ENCODE measurements around the gene C15orf61. TPM values are rescaled to one million over a fixed set of nuclear protein-coding genes. Genes with fewer than 3 reads are reported as not detected.

Gene C15orf61
- total RNA-seq, 2 experiments from 2014 or later = 5.4 to 5.7 TPM

- ATAC-seq = no peak
- no peaks in the 10 kb centered on the region for H3K27me3 Mint-ChIP-seq (ENCODE audit: low read depth)
- no peak for DNase-seq
- peak overlapping the region; percentile 94 for H3K4me3 Mint-ChIP-seq
- H3K4me1 Mint-ChIP-seq (ENCODE audit: low read depth) = peaks cover 58% of the 10 kb centered on the region
- peak overlapping the region; percentile 88 for H3K27ac Mint-ChIP-seq
- CTCF ChIA-PET = no interaction called here
- POLR2A ChIA-PET = no interaction called here
- peaks cover 21% of the 10 kb centered on the region for H3K36me3 Mint-ChIP-seq (ENCODE audit: low read depth)
- peaks cover 4% of the 10 kb centered on the region for H3K9me3 Mint-ChIP-seq (ENCODE audit: insufficient read depth)
Measured at GRCh38 chr15:67543348-67543718, 22.4 kb downstream of the C15orf61 start.

GRCh38 chr15:67544475-67544874 lies 23.5 kb downstream of the C15orf61 start:
- Mint-ChIP-seq H3K36me3 (ENCODE audit: low read depth) (peaks cover 19% of the 10 kb centered on the region), H3K4me3 (no peak overlapping the region), H3K9me3 (ENCODE audit: insufficient read depth) (no peaks in the 10 kb centered on the region), H3K4me1 (ENCODE audit: low read depth) (peaks cover 49% of the 10 kb centered on the region), H3K27ac (no peak overlapping the region), H3K27me3 (ENCODE audit: low read depth) (no peaks in the 10 kb centered on the region)
- POLR2A ChIA-PET = no interaction called here
- CTCF ChIA-PET = no interaction called here
- DNase-seq = no peak
- ATAC-seq = no peak

GRCh38 chr15:67545864-67546263 lies 24.9 kb downstream of the C15orf61 start:
- Mint-ChIP-seq H3K27me3 (ENCODE audit: low read depth) (no peaks in the 10 kb centered on the region), H3K4me3 (no peak overlapping the region), H3K4me1 (ENCODE audit: low read depth) (peaks cover 38% of the 10 kb centered on the region), H3K9me3 (ENCODE audit: insufficient read depth) (no peaks in the 10 kb centered on the region), H3K27ac (no peak overlapping the region), H3K36me3 (ENCODE audit: low read depth) (peaks cover 21% of the 10 kb centered on the region)
- DNase-seq (no peak), ATAC-seq (no peak)
- ChIA-PET POLR2A (no interaction called here), CTCF (no interaction called here)

- Mint-ChIP-seq H3K27me3 (ENCODE audit: low read depth) (no peaks in the 10 kb centered on the region), H3K4me3 (no peak overlapping the region), H3K36me3 (ENCODE audit: low read depth) (peaks cover 25% of the 10 kb centered on the region), H3K4me1 (ENCODE audit: low read depth) (peaks cover 34% of the 10 kb centered on the region), H3K27ac (no peak overlapping the region), H3K9me3 (ENCODE audit: insufficient read depth) (no peaks in the 10 kb centered on the region)
- ATAC-seq (no peak), DNase-seq (no peak)
- ChIA-PET POLR2A (no interaction called here), CTCF (no interaction called here)
Measured at GRCh38 chr15:67547064-67547463, 26.1 kb downstream of the C15orf61 start.

- Mint-ChIP-seq H3K27ac (no peak overlapping the region), H3K4me3 (no peak overlapping the region), H3K27me3 (ENCODE audit: low read depth) (no peaks in the 10 kb centered on the region), H3K4me1 (ENCODE audit: low read depth) (peaks cover 33% of the 10 kb centered on the region), H3K9me3 (ENCODE audit: insufficient read depth) (no peaks in the 10 kb centered on the region), H3K36me3 (ENCODE audit: low read depth) (peaks cover 25% of the 10 kb centered on the region)
- ChIA-PET POLR2A (no interaction called here), CTCF (no interaction called here)
- ATAC-seq (no peak), DNase-seq (no peak)
Measured at GRCh38 chr15:67547836-67548235, 26.9 kb downstream of the C15orf61 start.

GRCh38 chr15:67548236-67548852 lies 27.4 kb downstream of the C15orf61 start:
- ATAC-seq = no peak
- H3K27me3 Mint-ChIP-seq (ENCODE audit: low read depth) = no peaks in the 10 kb centered on the region
- peaks cover 28% of the 10 kb centered on the region for H3K4me1 Mint-ChIP-seq (ENCODE audit: low read depth)
- no peak for DNase-seq
- no peaks in the 10 kb centered on the region for H3K9me3 Mint-ChIP-seq (ENCODE audit: insufficient read depth)
- POLR2A ChIA-PET = no interaction called here
- no peak overlapping the region for H3K4me3 Mint-ChIP-seq
- peaks cover 28% of the 10 kb centered on the region for H3K36me3 Mint-ChIP-seq (ENCODE audit: low read depth)
- CTCF ChIA-PET = no interaction called here
- no peak overlapping the region for H3K27ac Mint-ChIP-seq

- Mint-ChIP-seq H3K4me1 (ENCODE audit: low read depth) (peaks cover 21% of the 10 kb centered on the region), H3K36me3 (ENCODE audit: low read depth) (peaks cover 28% of the 10 kb centered on the region), H3K27me3 (ENCODE audit: low read depth) (no peaks in the 10 kb centered on the region), H3K9me3 (ENCODE audit: insufficient read depth) (no peaks in the 10 kb centered on the region), H3K27ac (no peak overlapping the region), H3K4me3 (no peak overlapping the region)
- DNase-seq (no peak), ATAC-seq (no peak)
- POLR2A ChIA-PET = interaction anchor here (0.6 kb wide), 1 partner anchor 22 kb away, joined by 3 read pairs; no protein-coding TSS in a partner anchor
- CTCF ChIA-PET = interaction anchor here (1.0 kb wide), 1 partner anchor 197 kb away, joined by 3 read pairs; no protein-coding TSS in a partner anchor
Measured at GRCh38 chr15:67548862-67549651, 28.1 kb downstream of the C15orf61 start.

GRCh38 chr15:67549736-67550135 lies 28.8 kb downstream of the C15orf61 start:
- Mint-ChIP-seq H3K27ac (no peak overlapping the region), H3K4me1 (ENCODE audit: low read depth) (peaks cover 14% of the 10 kb centered on the region), H3K27me3 (ENCODE audit: low read depth) (no peaks in the 10 kb centered on the region), H3K9me3 (ENCODE audit: insufficient read depth) (no peaks in the 10 kb centered on the region), H3K36me3 (ENCODE audit: low read depth) (peaks cover 25% of the 10 kb centered on the region), H3K4me3 (no peak overlapping the region)
- CTCF ChIA-PET = interaction anchor here (1.0 kb wide), 1 partner anchor 196 kb away, joined by 3 read pairs; no protein-coding TSS in a partner anchor
- POLR2A ChIA-PET = interaction anchor here (0.6 kb wide), 1 partner anchor 22 kb away, joined by 3 read pairs; no protein-coding TSS in a partner anchor
- no peak for ATAC-seq
- no peak for DNase-seq

- ChIA-PET POLR2A (no interaction called here), CTCF (interaction anchor here (0.7 to 1.2 kb wide), 2 partner anchors 10 to 833 kb away, joined by 3 read pairs; no protein-coding TSS in a partner anchor)
- H3K4me3 Mint-ChIP-seq = no peak overlapping the region
- DNase-seq (no peak), ATAC-seq (no peak)
- H3K27me3 Mint-ChIP-seq (ENCODE audit: low read depth) = no peaks in the 10 kb centered on the region
- H3K4me1 Mint-ChIP-seq (ENCODE audit: low read depth) = peaks cover 9% of the 10 kb centered on the region
- peaks cover 30% of the 10 kb centered on the region for H3K36me3 Mint-ChIP-seq (ENCODE audit: low read depth)
- no peak overlapping the region for H3K27ac Mint-ChIP-seq
- no peaks in the 10 kb centered on the region for H3K9me3 Mint-ChIP-seq (ENCODE audit: insufficient read depth)
Measured at GRCh38 chr15:67550522-67550921, 29.6 kb downstream of the C15orf61 start.

- Mint-ChIP-seq H3K27me3 (ENCODE audit: low read depth) (no peaks in the 10 kb centered on the region), H3K4me1 (ENCODE audit: low read depth) (peaks cover 7% of the 10 kb centered on the region), H3K9me3 (ENCODE audit: insufficient read depth) (no peaks in the 10 kb centered on the region)
Measured at GRCh38 chr15:67551207-67551743, 30.3 kb downstream of the C15orf61 start.

GRCh38 chr15:67554580-67554979 lies 33.6 kb downstream of the C15orf61 start:
- POLR2A ChIA-PET = interaction anchor here (0.6 kb wide), 1 partner anchor 14 kb away, joined by 3 read pairs; no protein-coding TSS in a partner anchor
- Mint-ChIP-seq H3K4me3 (no peak overlapping the region), H3K27me3 (ENCODE audit: low read depth) (no peaks in the 10 kb centered on the region), H3K36me3 (ENCODE audit: low read depth) (peaks cover 45% of the 10 kb centered on the region), H3K27ac (no peak overlapping the region), H3K9me3 (ENCODE audit: insufficient read depth) (no peaks in the 10 kb centered on the region), H3K4me1 (ENCODE audit: low read depth) (peaks cover 4% of the 10 kb centered on the region)
- no peak for DNase-seq
- ATAC-seq = no peak
- CTCF ChIA-PET = no interaction called here

More at GRCh38 chr15:67551207-67551743, 30.3 kb downstream of the C15orf61 start:
- Mint-ChIP-seq H3K4me3 (no peak overlapping the region), H3K27ac (no peak overlapping the region), H3K36me3 (ENCODE audit: low read depth) (peaks cover 29% of the 10 kb centered on the region)
- ATAC-seq (no peak), DNase-seq (no peak)
- POLR2A ChIA-PET = no interaction called here
- CTCF ChIA-PET = interaction anchor here (0.7 to 1.2 kb wide), 2 partner anchors 9 to 832 kb away, joined by 3 read pairs; no protein-coding TSS in a partner anchor

GRCh38 chr15:67556976-67557570 lies 36.1 kb downstream of the C15orf61 start:
- H3K9me3 Mint-ChIP-seq (ENCODE audit: insufficient read depth) = no peaks in the 10 kb centered on the region
- no peak overlapping the region for H3K27ac Mint-ChIP-seq
- no peak overlapping the region for H3K4me3 Mint-ChIP-seq
- CTCF ChIA-PET = interaction anchor here (1.0 kb wide), 1 partner anchor 279 kb away, joined by 3 read pairs; no protein-coding TSS in a partner anchor
- no peak for DNase-seq
- peaks cover 4% of the 10 kb centered on the region for H3K4me1 Mint-ChIP-seq (ENCODE audit: low read depth)
- H3K27me3 Mint-ChIP-seq (ENCODE audit: low read depth) = no peaks in the 10 kb centered on the region
- peaks cover 45% of the 10 kb centered on the region for H3K36me3 Mint-ChIP-seq (ENCODE audit: low read depth)
- ATAC-seq = no peak
- POLR2A ChIA-PET = no interaction called here
